Vagina (tissue), 2 donors: ENCODE results near the gene KLKB1. TPM values are rescaled to one million over a fixed set of nuclear protein-coding genes. Genes with fewer than 3 reads are reported as not detected.

Experiments
- DNase-seq, 2 donors: peaks; one replicate each; pipeline ENCODE4 v3.0.0-alpha.2; 2017; ENCODE audit errors: extremely low spot score in 2 of 2
- H3K27ac ChIP-seq: fragments of 200-600 bp; sonication (generic); one replicate; pipeline ENCODE4 v1.5.1; 2019
- H3K27me3 ChIP-seq: fragments of 200-600 bp; sonication (generic); one replicate; pipeline ENCODE4 v1.5.1; 2019
- H3K36me3 ChIP-seq, 2 donors: fragments of 200-600 bp; sonication (generic); one replicate each; pipeline ENCODE4 v1.5.1; 2017 to 2019
- H3K4me1 ChIP-seq: fragments of 200-600 bp; sonication (generic); one replicate; pipeline ENCODE4 v1.5.1; 2019
- H3K4me3 ChIP-seq, 2 donors: fragments of 200-600 bp; sonication (generic); 1 replicate in 1 of 2; 2 replicates in 1 of 2; pipeline ENCODE4 v1.5.1; 2016 to 2019
- H3K9me3 ChIP-seq: fragments of 200-600 bp; sonication (generic); one replicate; pipeline ENCODE4 v1.5.1; 2019
- CTCF ChIP-seq, 3 experiments: fragments of 450-650 bp in 2 of 3; fragments of 200-600 bp in 1 of 3; sonication (generic) in 1 of 3; IDR thresholded peaks; one replicate each; pipeline ENCODE4 v1.5.1; 2017 to 2019; ENCODE audit warnings: antibody characterized with exemption in 3 of 3, mild to moderate bottlenecking in 2 of 3, moderate library complexity in 2 of 3
- POLR2A ChIP-seq, 2 donors: fragments of 450-650 bp; IDR thresholded peaks; one replicate each; pipeline ENCODE4 v1.6.1; 2017; ENCODE audit warnings: antibody characterized with exemption in 2 of 2, mild to moderate bottlenecking in 2 of 2, moderate library complexity in 2 of 2
- POLR2AphosphoS5 ChIP-seq, 2 donors: sonication (generic); formaldehyde crosslinking; IDR thresholded peaks; one replicate each; pipeline ENCODE4 v1.9.0; 2017; ENCODE audit warnings: antibody characterized with exemption in 2 of 2, mild to moderate bottlenecking in 2 of 2, low read depth in 1 of 2; ENCODE audit not compliant: insufficient read depth in 1 of 2
- intact Hi-C: fragments of 100-400 bp; cut with DNase I; formaldehyde crosslinking; loops from one replicate; pipeline ENCODE4 v1.15.1; 2023
- total RNA-seq: library from RNA; depleted of rRNA; stranded (reverse); fragments of >200 nt; gene quantifications from one replicate; pipeline ENCODE4 v1.2.3, GENCODE V29; 2016

KLKB1 gene
- total RNA-seq, 1 donor from 2014 or later, result 0.98 TPM

- DNase-seq, result no peak
- no peaks in the 10 kb centered on the region for H3K4me1 ChIP-seq
- H3K4me3 ChIP-seq, result no peak overlapping the region
- intact Hi-C loops, result no loop called here
- no peak for TF ChIP-seq POLR2AphosphoS5 (IDR thresholded peaks at IDR 0.05; ENCODE audit: insufficient read depth in 1 of 2, low read depth in 1 of 2)
- TF ChIP-seq POLR2A (IDR thresholded peaks at IDR 0.05), result no peak
- TF ChIP-seq CTCF (IDR thresholded peaks at IDR 0.05), result no peak
- H3K27me3 ChIP-seq, result no peaks in the 10 kb centered on the region
- no peak overlapping the region for H3K27ac ChIP-seq
- no peaks in the 10 kb centered on the region for H3K9me3 ChIP-seq
- peaks cover 0 to 6% of the 10 kb centered on the region in 2 donors for H3K36me3 ChIP-seq
These were observed 26.3 kb upstream of the KLKB1 start for GRCh38 chr4:186201010-186201409.

GRCh38 chr4:186201535-186202230 lies 25.6 kb upstream of the KLKB1 start:
- Histone ChIP-seq H3K27ac (no peak overlapping the region), H3K9me3 (no peaks in the 10 kb centered on the region), H3K27me3 (no peaks in the 10 kb centered on the region), H3K4me3 (no peak overlapping the region), H3K36me3 (peaks cover 0 to 5% of the 10 kb centered on the region in 2 donors), H3K4me1 (no peaks in the 10 kb centered on the region)
- no peak for TF ChIP-seq POLR2AphosphoS5 (IDR thresholded peaks at IDR 0.05; ENCODE audit: insufficient read depth in 1 of 2, low read depth in 1 of 2)
- TF ChIP-seq CTCF (IDR thresholded peaks at IDR 0.05), result peak in 1 of 3 experiments; percentile 42
- intact Hi-C loops, result no loop called here
- DNase-seq, result no peak

- Histone ChIP-seq H3K4me3 (no peak overlapping the region), H3K9me3 (no peaks in the 10 kb centered on the region), H3K27ac (no peak overlapping the region), H3K4me1 (no peaks in the 10 kb centered on the region), H3K27me3 (no peaks in the 10 kb centered on the region), H3K36me3 (no peaks in the 10 kb centered on the region)
- TF ChIP-seq CTCF (IDR thresholded peaks at IDR 0.05), result no peak
- no peak for TF ChIP-seq POLR2AphosphoS5 (IDR thresholded peaks at IDR 0.05; ENCODE audit: insufficient read depth in 1 of 2, low read depth in 1 of 2)
- TF ChIP-seq POLR2A (IDR thresholded peaks at IDR 0.05), result no peak
- no peak for DNase-seq
- intact Hi-C loops, result no loop called here
These were observed 24.7 kb upstream of the KLKB1 start for GRCh38 chr4:186202490-186203140.

GRCh38 chr4:186203406-186203805 lies 23.9 kb upstream of the KLKB1 start:
- intact Hi-C loops, result no loop called here
- Histone ChIP-seq H3K4me3 (peak overlapping the region in 1 of 2 donors; percentile 14), H3K36me3 (no peaks in the 10 kb centered on the region), H3K27ac (no peak overlapping the region), H3K27me3 (no peaks in the 10 kb centered on the region), H3K9me3 (no peaks in the 10 kb centered on the region), H3K4me1 (no peaks in the 10 kb centered on the region)
- DNase-seq, result no peak
- no peak for TF ChIP-seq POLR2A (IDR thresholded peaks at IDR 0.05)
- no peak for TF ChIP-seq POLR2AphosphoS5 (IDR thresholded peaks at IDR 0.05; ENCODE audit: insufficient read depth in 1 of 2, low read depth in 1 of 2)
- TF ChIP-seq CTCF (IDR thresholded peaks at IDR 0.05), result no peak

GRCh38 chr4:186204103-186204559 lies 23.2 kb upstream of the KLKB1 start:
- DNase-seq, result no peak
- Histone ChIP-seq H3K9me3 (no peaks in the 10 kb centered on the region), H3K27me3 (no peaks in the 10 kb centered on the region), H3K4me1 (no peaks in the 10 kb centered on the region), H3K36me3 (peaks cover 0 to 4% of the 10 kb centered on the region in 2 donors), H3K27ac (no peak overlapping the region), H3K4me3 (peak overlapping the region in 1 of 2 donors; percentile 14)
- intact Hi-C loops, result no loop called here
- TF ChIP-seq POLR2AphosphoS5 (IDR thresholded peaks at IDR 0.05; ENCODE audit: insufficient read depth in 1 of 2, low read depth in 1 of 2), result no peak
- no peak for TF ChIP-seq POLR2A (IDR thresholded peaks at IDR 0.05)
- TF ChIP-seq CTCF (IDR thresholded peaks at IDR 0.05), result no peak
